GM12801 (cell line): Measurements from ENCODE around the gene SPG11.

Experiments used
- TF ChIP-seq, protein P1 (sequence below): IDR thresholded peaks from one replicate; pipeline ENCODE4 v1.5.1; 2011; ENCODE audit warnings: control low read depth; ENCODE audit not compliant: insufficient read length; ENCODE audit errors: extremely low read depth

The SPG11 gene

DNA sequence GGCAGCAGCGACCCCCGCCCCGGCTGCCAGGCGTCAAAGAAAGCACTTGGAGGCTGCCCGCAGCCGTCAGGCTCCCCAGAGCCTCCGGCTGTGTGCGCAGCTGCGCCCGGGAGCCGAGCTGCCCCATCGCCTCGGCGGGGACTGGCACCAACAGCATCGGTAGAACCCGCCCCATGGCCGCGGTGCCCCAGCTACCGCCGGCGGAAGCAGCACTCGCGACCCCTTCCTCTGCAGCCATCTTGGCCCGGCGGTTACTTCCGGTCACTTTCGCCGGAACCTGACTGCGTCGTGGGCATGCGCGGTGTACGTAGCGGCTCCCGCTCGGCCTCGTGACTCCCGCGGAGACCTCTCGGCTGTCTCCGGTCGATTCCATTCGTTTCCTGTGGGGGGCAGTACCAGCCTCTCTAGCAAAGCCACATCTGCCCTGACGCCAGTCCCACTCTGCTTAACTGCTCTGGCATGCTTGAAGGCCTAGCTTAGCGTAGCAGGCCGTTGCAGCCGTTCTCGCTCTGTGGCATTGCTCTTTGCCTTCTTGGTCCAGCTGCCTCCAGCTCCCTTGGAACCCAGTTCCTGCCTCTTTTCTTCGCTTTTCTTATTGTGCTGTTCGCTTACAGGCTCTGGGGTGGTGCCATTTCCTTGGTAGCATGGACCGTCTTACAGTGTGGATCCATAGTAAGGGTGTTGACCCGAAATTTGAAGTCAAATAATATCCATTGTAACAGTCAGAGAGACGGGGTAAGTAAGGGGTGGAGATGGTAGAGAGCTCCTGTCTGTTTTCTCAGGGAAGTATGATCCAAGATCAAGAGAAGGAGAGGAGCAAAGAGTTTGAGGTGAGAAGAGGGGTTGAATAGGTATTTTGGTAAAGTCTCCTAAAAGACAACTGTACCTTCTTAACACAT lies at the start of gene SPG11:
Gene SPG11, minus strand, starts transcription at position 253 of the 899 bp plus-strand sequence. Its CDS starts 15 bp downstream, at position 238.
- TF ChIP-seq, protein P1, sequence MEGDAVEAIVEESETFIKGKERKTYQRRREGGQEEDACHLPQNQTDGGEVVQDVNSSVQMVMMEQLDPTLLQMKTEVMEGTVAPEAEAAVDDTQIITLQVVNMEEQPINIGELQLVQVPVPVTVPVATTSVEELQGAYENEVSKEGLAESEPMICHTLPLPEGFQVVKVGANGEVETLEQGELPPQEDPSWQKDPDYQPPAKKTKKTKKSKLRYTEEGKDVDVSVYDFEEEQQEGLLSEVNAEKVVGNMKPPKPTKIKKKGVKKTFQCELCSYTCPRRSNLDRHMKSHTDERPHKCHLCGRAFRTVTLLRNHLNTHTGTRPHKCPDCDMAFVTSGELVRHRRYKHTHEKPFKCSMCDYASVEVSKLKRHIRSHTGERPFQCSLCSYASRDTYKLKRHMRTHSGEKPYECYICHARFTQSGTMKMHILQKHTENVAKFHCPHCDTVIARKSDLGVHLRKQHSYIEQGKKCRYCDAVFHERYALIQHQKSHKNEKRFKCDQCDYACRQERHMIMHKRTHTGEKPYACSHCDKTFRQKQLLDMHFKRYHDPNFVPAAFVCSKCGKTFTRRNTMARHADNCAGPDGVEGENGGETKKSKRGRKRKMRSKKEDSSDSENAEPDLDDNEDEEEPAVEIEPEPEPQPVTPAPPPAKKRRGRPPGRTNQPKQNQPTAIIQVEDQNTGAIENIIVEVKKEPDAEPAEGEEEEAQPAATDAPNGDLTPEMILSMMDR = peak; percentile 12

GRCh38 chr15:44712346-44713005 lies 49.0 kb upstream of the SPG11 start:
- TF ChIP-seq, protein P1 = no peak

DNA sequence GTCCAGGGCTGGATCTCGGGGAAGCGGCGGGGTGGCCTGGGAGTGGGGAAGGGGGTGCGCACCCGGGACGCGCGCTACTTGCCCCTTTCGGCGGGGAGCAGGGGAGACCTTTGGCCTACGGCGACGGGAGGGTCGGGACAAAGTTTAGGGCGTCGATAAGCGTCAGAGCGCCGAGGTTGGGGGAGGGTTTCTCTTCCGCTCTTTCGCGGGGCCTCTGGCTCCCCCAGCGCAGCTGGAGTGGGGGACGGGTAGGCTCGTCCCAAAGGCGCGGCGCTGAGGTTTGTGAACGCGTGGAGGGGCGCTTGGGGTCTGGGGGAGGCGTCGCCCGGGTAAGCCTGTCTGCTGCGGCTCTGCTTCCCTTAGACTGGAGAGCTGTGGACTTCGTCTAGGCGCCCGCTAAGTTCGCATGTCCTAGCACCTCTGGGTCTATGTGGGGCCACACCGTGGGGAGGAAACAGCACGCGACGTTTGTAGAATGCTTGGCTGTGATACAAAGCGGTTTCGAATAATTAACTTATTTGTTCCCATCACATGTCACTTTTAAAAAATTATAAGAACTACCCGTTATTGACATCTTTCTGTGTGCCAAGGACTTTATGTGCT lies 48.4 kb upstream of the SPG11 start:
- TF ChIP-seq, protein P1 = no peak

DNA sequence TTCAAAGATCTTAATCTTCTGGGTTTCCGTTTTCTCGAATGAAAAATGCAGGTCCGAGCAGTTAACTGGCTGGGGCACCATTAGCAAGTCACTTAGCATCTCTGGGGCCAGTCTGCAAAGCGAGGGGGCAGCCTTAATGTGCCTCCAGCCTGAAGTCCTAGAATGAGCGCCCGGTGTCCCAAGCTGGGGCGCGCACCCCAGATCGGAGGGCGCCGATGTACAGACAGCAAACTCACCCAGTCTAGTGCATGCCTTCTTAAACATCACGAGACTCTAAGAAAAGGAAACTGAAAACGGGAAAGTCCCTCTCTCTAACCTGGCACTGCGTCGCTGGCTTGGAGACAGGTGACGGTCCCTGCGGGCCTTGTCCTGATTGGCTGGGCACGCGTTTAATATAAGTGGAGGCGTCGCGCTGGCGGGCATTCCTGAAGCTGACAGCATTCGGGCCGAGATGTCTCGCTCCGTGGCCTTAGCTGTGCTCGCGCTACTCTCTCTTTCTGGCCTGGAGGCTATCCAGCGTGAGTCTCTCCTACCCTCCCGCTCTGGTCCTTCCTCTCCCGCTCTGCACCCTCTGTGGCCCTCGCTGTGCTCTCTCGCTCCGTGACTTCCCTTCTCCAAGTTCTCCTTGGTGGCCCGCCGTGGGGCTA lies 47.8 kb upstream of the SPG11 start, which contains the start of the genes B2M and PATL2:
Gene B2M, plus strand, starts transcription at position 422 of the 647 bp plus-strand sequence. Its CDS starts 30 bp downstream, at position 452.
Gene PATL2, minus strand, starts transcription at position 228 of the 647 bp plus-strand sequence. CDS start 34,833 bp downstream, outside the sequence.
- TF ChIP-seq, protein P1 = no peak

DNA sequence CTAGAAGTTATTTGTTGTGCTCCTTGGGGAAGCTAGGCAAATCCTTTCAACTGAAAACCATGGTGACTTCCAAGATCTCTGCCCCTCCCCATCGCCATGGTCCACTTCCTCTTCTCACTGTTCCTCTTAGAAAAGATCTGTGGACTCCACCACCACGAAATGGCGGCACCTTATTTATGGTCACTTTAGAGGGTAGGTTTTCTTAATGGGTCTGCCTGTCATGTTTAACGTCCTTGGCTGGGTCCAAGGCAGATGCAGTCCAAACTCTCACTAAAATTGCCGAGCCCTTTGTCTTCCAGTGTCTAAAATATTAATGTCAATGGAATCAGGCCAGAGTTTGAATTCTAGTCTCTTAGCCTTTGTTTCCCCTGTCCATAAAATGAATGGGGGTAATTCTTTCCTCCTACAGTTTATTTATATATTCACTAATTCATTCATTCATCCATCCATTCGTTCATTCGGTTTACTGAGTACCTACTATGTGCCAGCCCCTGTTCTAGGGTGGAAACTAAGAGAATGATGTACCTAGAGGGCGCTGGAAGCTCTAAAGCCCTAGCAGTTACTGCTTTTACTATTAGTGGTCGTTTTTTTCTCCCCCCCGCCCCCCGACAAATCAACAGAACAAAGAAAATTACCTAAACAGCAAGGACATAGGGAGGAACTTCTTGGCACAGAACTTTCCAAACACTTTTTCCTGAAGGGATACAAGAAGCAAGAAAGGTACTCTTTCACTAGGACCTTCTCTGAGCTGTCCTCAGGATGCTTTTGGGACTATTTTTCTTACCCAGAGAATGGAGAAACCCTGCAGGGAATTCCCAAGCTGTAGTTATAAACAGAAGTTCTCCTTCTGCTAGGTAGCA lies 47.0 kb upstream of the SPG11 start:
- TF ChIP-seq, protein P1 = no peak

- TF ChIP-seq, protein P1 = no peak
These were observed 43.6 kb upstream of the SPG11 start for GRCh38 chr15:44706946-44707636.
